GM10248 (cell line): ENCODE measurements around the gene ITPKB.

Experiments
- CTCF ChIA-PET: fragments of 300-600 bp; sonication (Branson Sonifier 250); formaldehyde crosslinking; extraction: SDS; loops from one replicate; lab custom pipeline; 2021; ENCODE audit warnings: antibody characterized with exemption; lab: Yijun Ruan, JAX
- POLR2A ChIA-PET: fragments of 350-650 bp; sonication (Branson Sonifier 250); formaldehyde crosslinking; extraction: SDS; loops from one replicate; lab custom pipeline; 2020; ENCODE audit warnings: antibody characterized with exemption; lab: Yijun Ruan, JAX
- DNase-seq: peaks from one replicate; pipeline ENCODE4 v3.0.0; 2012; ENCODE audit errors: extremely low spot score
- CTCF ChIP-seq: IDR thresholded peaks from 2 replicates; pipeline ENCODE4 v1.5.1; 2012; ENCODE audit warnings: mild to moderate bottlenecking, low read depth; ENCODE audit errors: extremely low read depth, missing control alignments, control extremely low read depth

The ITPKB gene

GRCh38 chr1:226711976-226712741, 26.9 kb downstream of the ITPKB start:
- ChIA-PET POLR2A (interaction anchor here (1.2 kb wide), 1 partner anchor 9 kb away, joined by 3 read pairs; no protein-coding TSS in a partner anchor), CTCF (interaction anchor here (0.6 to 2.3 kb wide), 22 partner anchors 9 to 140 kb away, joined by 3 to 11 read pairs (median 4); partner anchors contain the start of gene ITPKB)
- peak; percentile 69 for DNase-seq
- TF ChIP-seq CTCF: no peak

DNA sequence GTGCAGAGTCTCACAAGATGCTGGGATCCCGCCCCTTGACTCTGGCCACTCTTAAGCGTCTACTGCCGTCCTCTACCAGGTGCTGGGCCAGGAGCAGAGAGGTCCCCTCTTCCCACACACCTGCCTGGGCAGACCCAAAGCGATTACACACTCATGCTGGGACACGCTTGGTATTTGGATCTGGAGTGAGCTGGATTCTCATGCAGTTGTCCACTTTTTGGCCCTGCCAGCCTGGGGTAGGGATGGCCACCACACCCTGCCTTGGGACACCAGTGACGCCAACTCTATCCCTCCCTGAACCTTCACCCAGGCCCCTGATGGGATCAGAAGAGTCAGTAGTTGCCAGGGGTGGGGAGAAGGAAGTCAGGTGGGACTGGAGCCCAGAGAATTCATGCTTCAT, 28.6 kb downstream of the ITPKB start:
- DNase-seq: no peak
- POLR2A ChIA-PET: no interaction called here
- CTCF ChIA-PET: interaction anchor here (0.9 to 2.3 kb wide), 6 partner anchors 8 to 70 kb away, joined by 3 to 11 read pairs (median 4); partner anchors contain the start of gene ITPKB
- no peak for TF ChIP-seq CTCF

GRCh38 chr1:226709953-226710352, 29.1 kb downstream of the ITPKB start:
- POLR2A ChIA-PET: no interaction called here
- CTCF ChIA-PET: interaction anchor here (0.9 to 1.7 kb wide), 5 partner anchors 9 to 69 kb away, joined by 3 to 4 read pairs (median 4); no protein-coding TSS in a partner anchor
- no peak for DNase-seq
- TF ChIP-seq CTCF: no peak

- no peak for TF ChIP-seq CTCF
- DNase-seq: no peak
- POLR2A ChIA-PET: no interaction called here
- CTCF ChIA-PET: interaction anchor here (1.3 to 2.3 kb wide), 5 partner anchors 10 to 35 kb away, joined by 3 to 6 read pairs (median 4); no protein-coding TSS in a partner anchor
Observed at GRCh38 chr1:226708967-226709396, 30.1 kb downstream of the ITPKB start.

DNA sequence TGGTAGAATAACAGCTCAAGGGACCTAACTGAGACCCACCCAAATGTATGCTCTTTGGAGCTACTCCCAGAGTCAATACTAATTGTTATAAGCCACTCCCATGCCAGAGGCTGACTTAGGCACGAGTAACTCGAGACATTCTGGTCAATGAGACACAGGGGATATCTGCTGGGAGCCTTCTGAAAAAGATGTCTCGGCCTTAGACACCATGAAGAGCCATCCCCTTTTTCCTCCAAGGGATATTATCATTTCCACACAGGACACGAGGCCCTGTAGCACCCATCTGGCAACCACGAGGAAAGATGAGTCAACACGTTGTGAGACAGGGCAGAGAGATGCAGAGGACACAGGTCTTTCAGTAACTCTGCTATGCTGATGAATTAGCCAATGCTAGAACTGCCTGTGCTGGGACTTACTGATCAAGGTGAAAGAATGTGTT, 30.7 kb downstream of the ITPKB start:
- DNase-seq: no peak
- TF ChIP-seq CTCF: no peak
- ChIA-PET CTCF (interaction anchor here (1.3 to 2.3 kb wide), 6 partner anchors 10 to 35 kb away, joined by 3 to 6 read pairs (median 4); no protein-coding TSS in a partner anchor), POLR2A (no interaction called here)

- POLR2A ChIA-PET: no interaction called here
- no peak for TF ChIP-seq CTCF
- no peak for DNase-seq
- CTCF ChIA-PET: interaction anchor here (0.8 to 2.3 kb wide), 4 partner anchors 11 to 46 kb away, joined by 3 to 7 read pairs (median 5); no protein-coding TSS in a partner anchor
Observed at GRCh38 chr1:226706684-226707083, 32.4 kb downstream of the ITPKB start.
